Measurements from ENCODE around the gene CCDC74B.
"Not testable (repeated sequence)": the region's sequence is repeated elsewhere in the genome, so short reads cannot be mapped to it uniquely, and the experiment has no call there.

- TF ChIP-seq CTCF (conservative IDR thresholded peaks at IDR 0.05); EZH2 (IDR thresholded peaks at IDR 0.05; ENCODE audit: low read depth): not testable (repeated sequence)
Observed at GRCh38 chr2:130157354-130157753, 12.4 kb upstream of the CCDC74B start.

All from PC-9 (cell line).